IMR-90 (cell line): ENCODE results near the gene MAN1C1. TPM values are rescaled to one million over a fixed set of nuclear protein-coding genes. Genes with fewer than 3 reads are reported as not detected.

Source experiments
- ATAC-seq: fragments of 200-7000 bp; cut with Tn5 transposase; 2 replicates; pipeline ENCODE4 v1.9.1; 2020; ENCODE audit warnings: low read depth, mild to moderate bottlenecking, moderate library complexity
- BruUV-seq: library from RNA; stranded (reverse); fragments of 400-500 nt; replicated peaks from 2 replicates; lab custom pipeline; 2021; lab: Mats Ljungman, UMichigan
- CTCF ChIA-PET: fragments of 300-600 bp; formaldehyde crosslinking; extraction: SDS; loops from one replicate; lab custom pipeline; 2021; ENCODE audit warnings: antibody characterized with exemption; lab: Yijun Ruan, JAX
- POLR2A ChIA-PET: fragments of 300-600 bp; sonication (Branson Sonifier 250); formaldehyde crosslinking; loops from one replicate; lab custom pipeline; 2022; ENCODE audit warnings: antibody characterized with exemption; ENCODE audit not compliant: unreplicated experiment; lab: Charles Lee
- DNase-seq: peaks from one replicate; pipeline ENCODE4 v3.0.0; 2013
- H2AFZ ChIP-seq: replicated peaks from 2 replicates; pipeline ENCODE3; 2013; ENCODE audit warnings: low read length, mild to moderate bottlenecking; ENCODE audit not compliant: poor library complexity
- H2AK5ac ChIP-seq: 2 replicates; pipeline ENCODE4 v1.6.1; 2013; ENCODE audit warnings: low read depth, low read length, inconsistent platforms
- H2AK9ac ChIP-seq: replicated peaks from 2 replicates; pipeline ENCODE3; 2013; ENCODE audit warnings: mild to moderate bottlenecking, low read depth, low read length, moderate library complexity; ENCODE audit not compliant: poor library complexity
- H2BK120ac ChIP-seq: 2 replicates; pipeline ENCODE4 v1.6.1; 2013; ENCODE audit warnings: low read depth, low read length, inconsistent platforms
- H2BK15ac ChIP-seq: 3 replicates; pipeline ENCODE4 v1.6.1; 2013; ENCODE audit warnings: low read depth, low read length, inconsistent platforms
- H2BK20ac ChIP-seq: 2 replicates; pipeline ENCODE4 v1.6.1; 2013; ENCODE audit warnings: low read depth, mild to moderate bottlenecking, inconsistent platforms, low read length, moderate library complexity
- H2BK5ac ChIP-seq: 2 replicates; pipeline ENCODE4 v1.6.1; 2013; ENCODE audit warnings: mild to moderate bottlenecking, low read depth, low read length, inconsistent platforms; ENCODE audit not compliant: poor library complexity, severe bottlenecking
- H3K14ac ChIP-seq: replicated peaks from 2 replicates; pipeline ENCODE4 v1.6.1; 2013; ENCODE audit warnings: low read depth, low read length, inconsistent platforms
- H3K18ac ChIP-seq: 2 replicates; pipeline ENCODE4 v1.6.1; 2013; ENCODE audit warnings: low read depth, low read length, control low read depth
- H3K23ac ChIP-seq: 2 replicates; pipeline ENCODE4 v1.6.1; 2013; ENCODE audit warnings: low read depth, low read length, inconsistent platforms
- H3K27ac ChIP-seq: 2 replicates; pipeline ENCODE4 v1.5.1; 2013; ENCODE audit warnings: mild to moderate bottlenecking, control low read depth, low read length; ENCODE audit not compliant: insufficient read depth
- H3K27me3 ChIP-seq: 2 replicates; pipeline ENCODE4 v1.6.1; 2013; ENCODE audit warnings: low read length; ENCODE audit not compliant: control insufficient read depth, insufficient read depth
- H3K36me3 ChIP-seq: 2 replicates; pipeline ENCODE4 v1.6.1; 2013; ENCODE audit warnings: low read length, mixed read lengths; ENCODE audit not compliant: control insufficient read depth, insufficient read depth
- H3K4ac ChIP-seq: 2 replicates; pipeline ENCODE4 v1.6.1; 2013; ENCODE audit warnings: low read depth, low read length, inconsistent platforms
- H3K4me1 ChIP-seq: 2 replicates; pipeline ENCODE4 v1.6.1; 2013; ENCODE audit warnings: low read length, mixed read lengths; ENCODE audit not compliant: control insufficient read depth, insufficient read depth
- H3K4me2 ChIP-seq: 2 replicates; pipeline ENCODE4 v1.6.1; 2013; ENCODE audit warnings: low read depth, mild to moderate bottlenecking, control low read depth, low read length, moderate library complexity
- H3K4me3 ChIP-seq: 2 replicates; pipeline ENCODE4 v1.5.1; 2013; ENCODE audit warnings: low read depth, mild to moderate bottlenecking, control low read depth, low read length, moderate library complexity; ENCODE audit not compliant: insufficient read depth
- H3K56ac ChIP-seq: 2 replicates; pipeline ENCODE4 v1.6.1; 2013; ENCODE audit warnings: low read length, inconsistent platforms; ENCODE audit not compliant: insufficient read depth; ENCODE audit errors: extremely low read depth
- H3K79me1 ChIP-seq, 2 experiments: 2 replicates each; pipeline ENCODE4 v1.6.1; 2013; ENCODE audit warnings: low read length in 2 of 2, inconsistent platforms in 1 of 2, low read depth in 1 of 2
- H3K9ac ChIP-seq: 2 replicates; pipeline ENCODE4 v1.6.1; 2013; ENCODE audit warnings: low read depth, low read length, control low read depth
- H3K9me1 ChIP-seq: 2 replicates; pipeline ENCODE4 v1.6.1; 2013; ENCODE audit warnings: low read length, inconsistent platforms; ENCODE audit not compliant: insufficient read depth
- H3K9me3 ChIP-seq: 2 replicates; pipeline ENCODE4 v1.6.1; 2013; ENCODE audit warnings: low read length; ENCODE audit not compliant: control insufficient read depth, insufficient read depth
- H4K20me1 ChIP-seq: 2 replicates; pipeline ENCODE4 v1.6.1; 2013; ENCODE audit warnings: low read length, inconsistent platforms; ENCODE audit not compliant: insufficient read depth
- H4K5ac ChIP-seq: 2 replicates; pipeline ENCODE4 v1.6.1; 2013; ENCODE audit warnings: mild to moderate bottlenecking, low read depth, low read length, control low read depth
- H4K8ac ChIP-seq, 2 experiments: 2 replicates each; pipeline ENCODE4 v1.6.1; 2013; ENCODE audit warnings: low read depth in 2 of 2, low read length in 2 of 2, control low read depth in 1 of 2, inconsistent platforms in 1 of 2
- H4K91ac ChIP-seq: 2 replicates; pipeline ENCODE4 v1.6.1; 2013; ENCODE audit warnings: low read depth, low read length, inconsistent platforms; ENCODE audit not compliant: insufficient read depth
- BHLHE40 ChIP-seq: fragments of 150-350 bp; IDR thresholded peaks from 2 replicates; pipeline ENCODE4 v1.6.1; 2016; ENCODE audit warnings: mild to moderate bottlenecking, low read depth, low read length
- CEBPB ChIP-seq: IDR thresholded peaks from 2 replicates; pipeline ENCODE4 v1.6.1; 2012; ENCODE audit warnings: low read depth, low read length, improper control_type of control experiment
- CHD1 ChIP-seq: IDR thresholded peaks from 2 replicates; pipeline ENCODE4 v1.6.1; 2012; ENCODE audit warnings: low read depth, low read length, improper control_type of control experiment
- FOS ChIP-seq: fragments of 150-350 bp; IDR thresholded peaks from 2 replicates; pipeline ENCODE4 v1.6.1; 2016; ENCODE audit warnings: low read depth, low read length
- MAFK ChIP-seq: IDR thresholded peaks from 2 replicates; pipeline ENCODE4 v1.6.1; 2012; ENCODE audit warnings: low read depth, low read length, improper control_type of control experiment
- MAZ ChIP-seq: IDR thresholded peaks from 2 replicates; pipeline ENCODE4 v1.6.1; 2012; ENCODE audit warnings: low read depth, mild to moderate bottlenecking, low read length, improper control_type of control experiment, moderate library complexity, borderline replicate concordance
- NFE2L2 ChIP-seq: fragments of 150-350 bp; IDR thresholded peaks from 2 replicates; pipeline ENCODE4 v1.6.1; 2016; ENCODE audit warnings: low read depth, mild to moderate bottlenecking, low read length
- POLR2A ChIP-seq: IDR thresholded peaks from 2 replicates; pipeline ENCODE4 v1.6.1; 2012; ENCODE audit warnings: mild to moderate bottlenecking, low read depth, low read length
- RAD21 ChIP-seq: IDR thresholded peaks from 2 replicates; pipeline ENCODE4 v1.6.1; 2012; ENCODE audit warnings: low read length, improper control_type of control experiment
- RCOR1 ChIP-seq: IDR thresholded peaks from 2 replicates; pipeline ENCODE4 v1.6.1; 2012; ENCODE audit warnings: mild to moderate bottlenecking, low read length, improper control_type of control experiment; ENCODE audit not compliant: insufficient replicate concordance
- SMC3 ChIP-seq: fragments of 150-350 bp; IDR thresholded peaks from 2 replicates; pipeline ENCODE4 v1.6.1; 2016; ENCODE audit warnings: low read depth, mild to moderate bottlenecking, antibody characterized with exemption, low read length, moderate library complexity
- WGBS, 2 experiments: methylation state at CpG; one replicate each; pipeline versions ENCODE4 v1.1.5 to v1.1.7; 2013; ENCODE audit warnings: missing lambda C conversion rate in 2 of 2; ENCODE audit not compliant: insufficient read length in 1 of 2; ENCODE audit errors: extremely low coverage in 2 of 2; 5-methylcytosine and 5-hydroxymethylcytosine counted together
- dilution Hi-C: fragments of 300-500 bp; cut with HindIII; formaldehyde crosslinking; loops from one replicate; pipeline ENCODE4 v1.14.3; 2018; ENCODE audit warnings: low sequenced_read_pairs; ENCODE audit not compliant: unreplicated experiment
- in situ Hi-C: fragments of 300-500 bp; cut with MboI; formaldehyde crosslinking; loops from 3 replicates; pipeline ENCODE4 v1.14.3; 2019; ENCODE audit warnings: low sequenced_read_pairs, inconsistent platforms, mixed read lengths
- intact Hi-C: fragments of 100-400 bp; cut with micrococcal nuclease; formaldehyde crosslinking; loops from 2 replicates; pipeline ENCODE4 v1.10.0; 2022
- polyA plus RNA-seq, 3 experiments: library from polyadenylated mRNA; depleted of rRNA; stranded (reverse); fragments of >200 nt; gene quantifications; 2 replicates each; pipeline ENCODE4 v1.2.3, GENCODE V29; 2012; ENCODE audit warnings: low replicate concordance in 1 of 3
- total RNA-seq: library from RNA; depleted of rRNA; stranded (reverse); fragments of >200 nt; gene quantifications from 2 replicates; pipeline ENCODE4 v1.2.3, GENCODE V29; 2012
- TF ChIP-seq, protein P1 (sequence below): fragments of 150-350 bp; IDR thresholded peaks from 2 replicates; pipeline ENCODE4 v1.6.1; 2017; ENCODE audit warnings: mild to moderate bottlenecking, antibody characterized with exemption, low read length, low read depth
- TF ChIP-seq, protein P2 (sequence below): fragments of 150-350 bp; IDR thresholded peaks from 2 replicates; pipeline ENCODE4 v1.6.1; 2016; ENCODE audit warnings: low read depth, mild to moderate bottlenecking, low read length, moderate library complexity, borderline replicate concordance

MAN1C1 gene
- total and polyA plus RNA-seq, 2 of the 4 experiments (the other 2 are of a cell fraction): 3.2 to 11.3 TPM

DNA sequence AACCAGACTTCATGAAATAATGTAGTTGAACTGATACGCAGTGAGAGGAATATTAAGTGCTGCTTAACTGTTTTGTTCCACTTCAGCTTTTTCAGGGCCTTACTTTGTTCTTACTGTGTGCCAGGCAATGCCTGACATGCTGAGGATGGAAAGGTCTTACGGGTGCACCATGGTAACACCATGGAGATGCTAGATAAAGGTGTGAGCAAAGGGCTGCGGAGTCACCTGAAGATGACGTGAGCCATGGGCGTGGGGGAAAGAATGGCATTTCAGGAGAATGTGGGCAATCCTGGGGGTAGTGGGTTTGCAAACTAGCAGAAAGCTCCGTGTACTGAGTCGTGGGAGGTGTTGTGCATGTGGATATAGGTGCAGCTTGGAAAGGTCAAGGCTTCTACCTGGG is 27.3 kb downstream of the MAN1C1 start:
- Histone ChIP-seq H3K4me3 (no peak overlapping the region), H3K23ac (no peak overlapping the region), H2BK15ac (no peak overlapping the region), H4K8ac (no peak overlapping the region), H2AK5ac (no peak overlapping the region), H3K18ac (no peak overlapping the region), H4K20me1 (peaks cover 27% of the 10 kb centered on the region), H4K91ac (no peak overlapping the region), H3K27ac (no peak overlapping the region), H3K36me3 (peaks cover 10% of the 10 kb centered on the region; the same call in 1 of the 2 replicates), H3K4me1 (peaks cover 6% of the 10 kb centered on the region; the same call in 1 of the 2 replicates), H2BK5ac (no peak overlapping the region), H3K27me3 (no peaks in the 10 kb centered on the region), H3K9ac (no peak overlapping the region), H2BK20ac (no peak overlapping the region), H3K79me1 (peaks cover 0 to 12% of the 10 kb centered on the region in 2 experiments; a peak in 2 of 4 replicates), H2AFZ (no peak overlapping the region), H4K5ac (no peak overlapping the region), H3K4me2 (no peak overlapping the region), H3K9me1 (peaks cover 7% of the 10 kb centered on the region; the same call in 1 of the 2 replicates), H3K4ac (no peak overlapping the region), H3K56ac (no peak overlapping the region), H2BK120ac (no peak overlapping the region), H3K9me3 (no peaks in the 10 kb centered on the region), H2AK9ac (no peak overlapping the region), H3K14ac (no peak overlapping the region)
- TF ChIP-seq CHD1 (no peak), MAZ (no peak), POLR2A (no peak), SMC3 (no peak), RCOR1 (no peak), NFE2L2 (no peak), BHLHE40 (no peak), FOS (no peak), MAFK (no peak), CEBPB (no peak), RAD21 (no peak)
- TF ChIP-seq, protein P1, sequence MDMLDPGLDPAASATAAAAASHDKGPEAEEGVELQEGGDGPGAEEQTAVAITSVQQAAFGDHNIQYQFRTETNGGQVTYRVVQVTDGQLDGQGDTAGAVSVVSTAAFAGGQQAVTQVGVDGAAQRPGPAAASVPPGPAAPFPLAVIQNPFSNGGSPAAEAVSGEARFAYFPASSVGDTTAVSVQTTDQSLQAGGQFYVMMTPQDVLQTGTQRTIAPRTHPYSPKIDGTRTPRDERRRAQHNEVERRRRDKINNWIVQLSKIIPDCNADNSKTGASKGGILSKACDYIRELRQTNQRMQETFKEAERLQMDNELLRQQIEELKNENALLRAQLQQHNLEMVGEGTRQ: no peak
- TF ChIP-seq, protein P2, sequence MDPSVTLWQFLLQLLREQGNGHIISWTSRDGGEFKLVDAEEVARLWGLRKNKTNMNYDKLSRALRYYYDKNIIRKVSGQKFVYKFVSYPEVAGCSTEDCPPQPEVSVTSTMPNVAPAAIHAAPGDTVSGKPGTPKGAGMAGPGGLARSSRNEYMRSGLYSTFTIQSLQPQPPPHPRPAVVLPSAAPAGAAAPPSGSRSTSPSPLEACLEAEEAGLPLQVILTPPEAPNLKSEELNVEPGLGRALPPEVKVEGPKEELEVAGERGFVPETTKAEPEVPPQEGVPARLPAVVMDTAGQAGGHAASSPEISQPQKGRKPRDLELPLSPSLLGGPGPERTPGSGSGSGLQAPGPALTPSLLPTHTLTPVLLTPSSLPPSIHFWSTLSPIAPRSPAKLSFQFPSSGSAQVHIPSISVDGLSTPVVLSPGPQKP: no peak
- in situ Hi-C loops: no loop called here
- ChIA-PET POLR2A (no interaction called here), CTCF (no interaction called here)
- BruUV-seq: no TSS peak
- dilution Hi-C loops: no loop called here
- DNase-seq (no peak), ATAC-seq (no peak)
- intact Hi-C loops: no loop called here
- 91% methylated on average over 7 of the region's 7 CpGs; no CpG with 5 or more reads in 1 of the 2 experiments for WGBS, 2 experiments
